ENCODE measurements around the gene DIAPH3. TPM values are rescaled to one million over a fixed set of nuclear protein-coding genes. Genes with fewer than 3 reads are reported as not detected.

The DIAPH3 gene
- total RNA-seq, 2 experiments from 2014 or later: 0.08 to 0.11 TPM

DNA sequence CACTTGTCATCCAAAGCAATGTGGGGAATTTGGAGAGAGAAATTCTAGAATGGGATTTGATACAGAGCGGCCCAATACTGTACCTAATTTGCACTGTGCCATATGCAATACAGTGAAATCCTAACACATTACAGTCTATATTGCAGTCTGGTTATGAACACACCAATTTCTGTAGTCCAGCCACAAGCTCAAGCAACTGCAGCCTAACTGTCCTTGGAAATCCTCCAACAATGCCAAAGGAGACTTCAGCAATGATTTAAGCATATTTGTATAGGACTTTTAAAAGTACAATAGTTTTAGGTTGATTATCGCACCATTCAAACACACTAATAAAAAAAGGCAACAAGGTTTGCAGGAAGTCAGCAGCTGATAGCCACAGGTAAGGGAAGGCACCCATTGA is 17.3 kb downstream of the DIAPH3 start:
- no peaks in the 10 kb centered on the region for H3K36me3 ChIP-seq (ENCODE audit: insufficient read depth, low read length)
- H3K27ac ChIP-seq (ENCODE audit: low read depth in 1 of 2, low read length in 2 of 2): no peak overlapping the region
- H3K4me3 ChIP-seq (ENCODE audit: low read length): no peak overlapping the region
- Mint-ChIP-seq H3K9me3 (no peaks in the 10 kb centered on the region), H3K4me1 (ENCODE audit: low read depth) (peaks cover 10% of the 10 kb centered on the region), H3K36me3 (ENCODE audit: low read depth) (no peaks in the 10 kb centered on the region), H3K4me3 (no peak overlapping the region), H3K27ac (no peak overlapping the region), H3K27me3 (no peaks in the 10 kb centered on the region)
- DNase-seq (no peak), ATAC-seq (ENCODE audit: poor library complexity) (no peak)
- ChIA-PET CTCF (no interaction called here), POLR2A (no interaction called here)
- no peaks in the 10 kb centered on the region for H3K27me3 ChIP-seq (ENCODE audit: control insufficient read depth in 1 of 2, insufficient read depth in 2 of 2, low read length in 2 of 2)
- no peaks in the 10 kb centered on the region for H3K9me3 ChIP-seq (ENCODE audit: control insufficient read depth in 1 of 2, insufficient read depth in 1 of 2, low read length in 2 of 2)
- TF ChIP-seq, protein P1, sequence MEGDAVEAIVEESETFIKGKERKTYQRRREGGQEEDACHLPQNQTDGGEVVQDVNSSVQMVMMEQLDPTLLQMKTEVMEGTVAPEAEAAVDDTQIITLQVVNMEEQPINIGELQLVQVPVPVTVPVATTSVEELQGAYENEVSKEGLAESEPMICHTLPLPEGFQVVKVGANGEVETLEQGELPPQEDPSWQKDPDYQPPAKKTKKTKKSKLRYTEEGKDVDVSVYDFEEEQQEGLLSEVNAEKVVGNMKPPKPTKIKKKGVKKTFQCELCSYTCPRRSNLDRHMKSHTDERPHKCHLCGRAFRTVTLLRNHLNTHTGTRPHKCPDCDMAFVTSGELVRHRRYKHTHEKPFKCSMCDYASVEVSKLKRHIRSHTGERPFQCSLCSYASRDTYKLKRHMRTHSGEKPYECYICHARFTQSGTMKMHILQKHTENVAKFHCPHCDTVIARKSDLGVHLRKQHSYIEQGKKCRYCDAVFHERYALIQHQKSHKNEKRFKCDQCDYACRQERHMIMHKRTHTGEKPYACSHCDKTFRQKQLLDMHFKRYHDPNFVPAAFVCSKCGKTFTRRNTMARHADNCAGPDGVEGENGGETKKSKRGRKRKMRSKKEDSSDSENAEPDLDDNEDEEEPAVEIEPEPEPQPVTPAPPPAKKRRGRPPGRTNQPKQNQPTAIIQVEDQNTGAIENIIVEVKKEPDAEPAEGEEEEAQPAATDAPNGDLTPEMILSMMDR (IDR thresholded peaks at IDR 0.05): no peak
- intact Hi-C loops (cut with DNase I, micrococcal nuclease): no loop called here
- H3K4me1 ChIP-seq (ENCODE audit: insufficient read depth, low read length): no peaks in the 10 kb centered on the region

DNA sequence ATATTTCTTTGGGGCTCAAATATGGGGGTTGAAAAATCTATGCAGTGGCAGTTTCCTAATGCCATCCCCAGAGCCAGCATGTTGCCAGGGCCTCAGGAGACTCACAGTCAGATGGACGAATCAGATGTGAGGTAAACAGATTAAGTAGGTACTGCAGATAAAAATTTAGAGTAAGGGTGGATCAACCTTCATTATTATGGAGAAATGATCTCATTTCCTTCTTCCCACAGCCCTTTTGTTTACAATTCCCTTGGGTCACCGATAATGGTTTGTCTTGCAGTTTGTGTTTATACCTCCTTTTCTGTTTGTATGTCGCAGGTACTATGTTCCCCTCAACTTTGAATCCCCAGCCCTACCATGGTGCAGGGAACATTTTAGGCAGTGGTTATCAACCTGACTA is 20.0 kb downstream of the DIAPH3 start:
- ATAC-seq (ENCODE audit: poor library complexity) (no peak), DNase-seq (no peak)
- no peaks in the 10 kb centered on the region for H3K36me3 Mint-ChIP-seq (ENCODE audit: low read depth)
- CTCF ChIA-PET: no interaction called here
- no peak overlapping the region for H3K4me3 Mint-ChIP-seq
- H3K27ac Mint-ChIP-seq: no peak overlapping the region
- no peaks in the 10 kb centered on the region for H3K9me3 Mint-ChIP-seq
- H3K27me3 ChIP-seq (ENCODE audit: control insufficient read depth in 1 of 2, insufficient read depth in 2 of 2, low read length in 2 of 2): no peaks in the 10 kb centered on the region
- H3K36me3 ChIP-seq (ENCODE audit: insufficient read depth, low read length): no peaks in the 10 kb centered on the region
- TF ChIP-seq, protein P1 (IDR thresholded peaks at IDR 0.05): no peak
- no peaks in the 10 kb centered on the region for H3K9me3 ChIP-seq (ENCODE audit: control insufficient read depth in 1 of 2, insufficient read depth in 1 of 2, low read length in 2 of 2)
- H3K4me1 Mint-ChIP-seq (ENCODE audit: low read depth): peaks cover 10% of the 10 kb centered on the region
- no peaks in the 10 kb centered on the region for H3K27me3 Mint-ChIP-seq
- intact Hi-C loops (cut with DNase I, micrococcal nuclease): no loop called here
- no peaks in the 10 kb centered on the region for H3K4me1 ChIP-seq (ENCODE audit: insufficient read depth, low read length)
- POLR2A ChIA-PET: no interaction called here
- H3K27ac ChIP-seq (ENCODE audit: low read depth in 1 of 2, low read length in 2 of 2): no peak overlapping the region
- no peak overlapping the region for H3K4me3 ChIP-seq (ENCODE audit: low read length)

DNA sequence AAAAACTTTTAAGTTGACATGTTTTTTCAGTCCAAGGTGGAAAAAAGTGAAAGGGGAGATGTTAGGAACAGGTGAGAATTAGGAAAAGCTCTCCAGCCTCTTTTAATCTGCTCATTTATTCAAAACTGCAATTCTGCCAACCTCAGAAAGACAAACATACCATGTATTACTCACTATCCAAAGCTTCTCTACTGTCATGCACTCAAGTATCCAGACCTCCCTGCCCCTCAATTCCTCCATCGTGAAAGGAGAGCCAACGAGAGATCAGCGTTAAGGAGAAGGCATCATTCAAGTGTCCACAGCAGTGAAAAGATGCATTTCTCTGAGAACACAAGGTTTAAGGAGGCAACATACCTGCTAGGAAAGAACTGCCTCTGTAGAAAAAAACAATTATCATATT is 24.5 kb downstream of the DIAPH3 start:
- DNase-seq (no peak), ATAC-seq (ENCODE audit: poor library complexity) (no peak)
- Histone ChIP-seq H3K4me3 (ENCODE audit: low read length) (no peak overlapping the region), H3K36me3 (ENCODE audit: insufficient read depth, low read length) (no peaks in the 10 kb centered on the region), H3K27ac (ENCODE audit: low read depth in 1 of 2, low read length in 2 of 2) (no peak overlapping the region), H3K9me3 (ENCODE audit: control insufficient read depth in 1 of 2, insufficient read depth in 1 of 2, low read length in 2 of 2) (no peaks in the 10 kb centered on the region), H3K27me3 (ENCODE audit: control insufficient read depth in 1 of 2, insufficient read depth in 2 of 2, low read length in 2 of 2) (no peaks in the 10 kb centered on the region), H3K4me1 (ENCODE audit: insufficient read depth, low read length) (no peaks in the 10 kb centered on the region)
- CTCF ChIA-PET: interaction anchor here (1.0 kb wide), 1 partner anchor 31 kb away, joined by 3 read pairs; no protein-coding TSS in a partner anchor
- Mint-ChIP-seq H3K4me3 (no peak overlapping the region), H3K27me3 (no peaks in the 10 kb centered on the region), H3K9me3 (no peaks in the 10 kb centered on the region), H3K4me1 (ENCODE audit: low read depth) (peaks cover 8% of the 10 kb centered on the region), H3K36me3 (ENCODE audit: low read depth) (no peaks in the 10 kb centered on the region), H3K27ac (no peak overlapping the region)
- TF ChIP-seq, protein P1 (IDR thresholded peaks at IDR 0.05): no peak
- intact Hi-C loops (cut with DNase I, micrococcal nuclease): no loop called here
- POLR2A ChIA-PET: no interaction called here

Measured in CD4-positive, alpha-beta T cell (primary cell).